Small intestine (tissue), 7 donors: ENCODE data around the gene MAMDC4. TPM values are rescaled to one million over a fixed set of nuclear protein-coding genes. Genes with fewer than 3 reads are reported as not detected.

Experiments used
- DNase-seq, 2 donors: peaks; one replicate each; pipeline versions ENCODE4 v3.0.0 to v3.0.0-alpha.2; 2013
- FAIRE-seq: peaks from 2 replicates; lab custom pipeline; 2012; peaks lifted over from hg19 to GRCh38; lab: Jason Lieb, UNC
- H3K27ac ChIP-seq, 3 donors: one replicate each; pipeline ENCODE4 v1.5.1; 2013; ENCODE audit warnings: low read length in 2 of 3, mild to moderate bottlenecking in 2 of 3, control low read depth in 1 of 3, inconsistent platforms in 1 of 3, low read depth in 1 of 3, moderate library complexity in 1 of 3
- H3K27me3 ChIP-seq, 3 donors: one replicate each; pipeline ENCODE4 v1.6.1; 2013; ENCODE audit warnings: low read length in 3 of 3, inconsistent platforms in 1 of 3; ENCODE audit not compliant: control insufficient read depth in 3 of 3, insufficient read depth in 3 of 3
- H3K36me3 ChIP-seq, 3 donors: one replicate each; pipeline ENCODE4 v1.6.1; 2013; ENCODE audit warnings: low read length in 3 of 3, inconsistent platforms in 1 of 3, low read depth in 1 of 3, mild to moderate bottlenecking in 1 of 3, moderate library complexity in 1 of 3; ENCODE audit not compliant: control insufficient read depth in 3 of 3, insufficient read depth in 2 of 3
- H3K4me1 ChIP-seq, 3 donors: one replicate each; pipeline ENCODE4 v1.6.1; 2013; ENCODE audit warnings: low read length in 2 of 3, inconsistent platforms in 1 of 3, low read depth in 1 of 3, mild to moderate bottlenecking in 1 of 3, moderate library complexity in 1 of 3; ENCODE audit not compliant: control insufficient read depth in 3 of 3, insufficient read depth in 2 of 3
- H3K4me3 ChIP-seq, 3 donors: one replicate each; pipeline ENCODE4 v1.5.1; 2013; ENCODE audit warnings: low read length in 3 of 3, control low read depth in 1 of 3, inconsistent platforms in 1 of 3, low read depth in 1 of 3, mild to moderate bottlenecking in 1 of 3, moderate library complexity in 1 of 3
- H3K9me3 ChIP-seq, 2 donors: one replicate each; pipeline ENCODE4 v1.6.1; 2013; ENCODE audit warnings: low read depth in 1 of 2, low read length in 1 of 2; ENCODE audit not compliant: control insufficient read depth in 2 of 2, insufficient read depth in 1 of 2
- WGBS, 3 donors: extraction: QIAGEN DNeasy Blood & Tissue Kit; methylation state at CpG; one replicate each; pipeline ENCODE4 v1.1.7; 2013; 5-methylcytosine and 5-hydroxymethylcytosine counted together
- polyA plus RNA-seq, 4 donors: library from polyadenylated mRNA; stranded (reverse) in 3 of 4; unstranded in 1 of 4; fragments of 200-250 nt in 3 of 4; fragments of 120-200 nt in 1 of 4; gene quantifications; one replicate each; pipeline versions ENCODE4 v1.2.1 to v1.2.3, GENCODE V29; 2013
- donor health status: healthy with polysubstance abuse.
- donor health status: control.
- donor health status: control.
- donor health status: Bipolar disorder and iron deficiency.
- donor health status: healthy.

MAMDC4 gene
- polyA plus RNA-seq, 4 donors = 4.6 to 1,156 (median 8.9) TPM

DNA sequence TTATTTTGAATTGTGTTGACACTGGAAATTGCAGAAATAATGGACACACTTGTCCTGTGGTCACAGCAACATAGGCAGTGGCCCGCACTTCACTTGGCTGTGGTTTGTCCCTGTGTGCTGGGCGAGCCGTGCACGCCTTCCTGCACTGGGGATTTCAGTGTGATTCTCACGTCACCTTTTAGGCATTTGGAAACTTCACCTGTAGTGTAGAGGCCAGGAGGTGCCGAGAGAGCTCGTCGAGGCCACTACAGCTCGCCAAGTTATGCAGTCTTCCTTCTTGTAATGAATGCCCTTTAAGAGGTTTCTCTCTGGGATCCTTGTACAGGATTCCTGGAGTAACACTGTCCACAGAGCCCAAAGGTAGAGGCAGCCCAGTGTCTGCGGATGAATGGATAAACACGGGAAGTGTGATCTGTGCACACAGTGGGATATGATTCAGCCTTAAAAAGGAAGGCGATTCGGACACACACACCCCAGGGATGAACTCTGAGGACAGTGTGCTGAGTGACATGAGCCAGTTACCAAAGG is 48.9 kb downstream of the MAMDC4 start:
- no peaks in the 10 kb centered on the region for H3K9me3 ChIP-seq
- H3K4me3 ChIP-seq = no peak overlapping the region
- H3K27me3 ChIP-seq = no peaks in the 10 kb centered on the region
- H3K27ac ChIP-seq = peak overlapping the region; percentile 85 to 98 (median 94)
- no peak for DNase-seq
- 68 to 74% (median 70%) methylated on average over 13 of the region's 13 CpGs for WGBS, 3 donors
- H3K36me3 ChIP-seq = peaks cover 0 to 74% (median 0%) of the 10 kb centered on the region in 3 donors
- H3K4me1 ChIP-seq = peaks cover 3 to 36% (median 9%) of the 10 kb centered on the region in 3 donors
- no peak for FAIRE-seq

DNA sequence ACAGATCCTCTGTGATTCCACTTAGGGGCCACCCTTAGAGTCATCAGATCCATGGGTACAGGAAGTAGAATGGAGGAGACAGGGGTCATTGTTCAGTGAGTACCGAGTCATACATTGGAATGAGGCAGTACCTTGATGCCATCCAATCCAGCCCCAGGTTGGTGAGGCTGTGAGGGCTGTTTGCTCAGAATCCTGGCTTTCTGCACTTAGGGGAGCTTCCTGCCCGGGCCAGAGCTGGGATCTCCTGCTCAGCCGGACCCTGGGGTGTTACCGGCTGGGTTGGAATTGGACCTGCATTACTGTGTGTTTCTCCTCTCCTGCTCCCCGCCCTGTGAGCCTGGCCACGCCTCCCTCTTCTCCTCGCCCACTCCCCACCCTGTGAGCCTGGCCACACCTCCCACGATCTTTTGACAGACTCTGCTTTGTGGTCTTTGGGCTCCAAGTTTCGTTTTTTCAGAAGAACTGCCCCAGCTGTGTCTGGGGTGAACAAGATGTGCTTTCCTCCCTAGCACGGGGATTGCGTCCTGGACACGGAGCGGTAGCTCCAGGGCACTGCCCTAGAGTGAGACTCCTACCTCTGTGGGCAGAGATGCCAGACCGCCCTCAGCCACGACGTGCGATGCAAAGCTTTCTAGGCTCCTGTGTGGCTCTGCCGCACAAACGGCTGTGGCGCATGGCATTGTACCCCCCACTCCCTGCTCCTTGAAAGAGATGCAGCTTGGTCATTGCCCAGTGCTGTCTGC is 49.5 kb downstream of the MAMDC4 start:
- Histone ChIP-seq H3K9me3 (no peaks in the 10 kb centered on the region), H3K4me1 (peaks cover 3 to 36% (median 9%) of the 10 kb centered on the region in 3 donors), H3K4me3 (peak overlapping the region in 1 of 3 donors; percentile 7), H3K36me3 (peaks cover 0 to 76% (median 0%) of the 10 kb centered on the region in 3 donors), H3K27ac (peak overlapping the region; percentile 85 to 98 (median 94)), H3K27me3 (no peaks in the 10 kb centered on the region)
- DNase-seq (peak; percentile 75 to 80), FAIRE-seq (no peak)
- WGBS, 3 donors = 14 to 26% (median 25%) methylated on average over 19 to 20 of the region's 20 CpGs

DNA sequence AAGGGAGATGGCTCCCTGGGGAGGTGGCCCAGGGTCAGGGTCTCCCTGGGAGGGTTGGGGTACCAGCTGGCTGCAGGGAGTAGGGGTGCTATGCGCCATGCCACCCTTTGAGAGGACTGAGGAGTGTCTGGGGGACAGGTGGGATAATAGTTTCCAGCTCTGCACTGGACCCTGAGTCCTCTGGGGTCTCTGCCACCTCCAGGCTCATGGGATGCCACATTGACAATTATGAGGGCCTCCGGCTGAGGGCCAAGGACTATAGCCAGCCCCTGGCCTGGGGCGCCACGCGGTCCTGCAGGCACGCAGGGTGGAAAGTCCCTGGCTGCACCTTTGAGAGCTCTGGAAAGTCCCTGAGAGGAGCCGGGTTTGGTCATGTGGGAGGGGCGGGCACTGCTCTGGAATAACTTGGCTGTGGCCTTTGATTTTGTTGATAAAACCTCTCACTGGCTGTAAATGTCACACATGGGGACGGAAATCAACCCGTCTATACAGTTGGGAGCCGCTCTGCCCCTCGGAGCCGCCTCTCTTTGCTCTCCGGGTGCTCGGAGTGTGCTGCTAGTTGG is 50.2 kb downstream of the MAMDC4 start:
- FAIRE-seq = no peak
- H3K27me3 ChIP-seq = no peaks in the 10 kb centered on the region
- H3K9me3 ChIP-seq = no peaks in the 10 kb centered on the region
- peak overlapping the region; percentile 85 to 98 (median 94) for H3K27ac ChIP-seq
- peaks cover 3 to 36% (median 9%) of the 10 kb centered on the region in 3 donors for H3K4me1 ChIP-seq
- peaks cover 0 to 79% (median 2%) of the 10 kb centered on the region in 3 donors for H3K36me3 ChIP-seq
- DNase-seq = peak; percentile 90 to 94
- WGBS, 3 donors = 7 to 18% (median 9%) methylated on average over 15 of the region's 15 CpGs
- H3K4me3 ChIP-seq = peak overlapping the region in 1 of 3 donors; percentile 7

DNA sequence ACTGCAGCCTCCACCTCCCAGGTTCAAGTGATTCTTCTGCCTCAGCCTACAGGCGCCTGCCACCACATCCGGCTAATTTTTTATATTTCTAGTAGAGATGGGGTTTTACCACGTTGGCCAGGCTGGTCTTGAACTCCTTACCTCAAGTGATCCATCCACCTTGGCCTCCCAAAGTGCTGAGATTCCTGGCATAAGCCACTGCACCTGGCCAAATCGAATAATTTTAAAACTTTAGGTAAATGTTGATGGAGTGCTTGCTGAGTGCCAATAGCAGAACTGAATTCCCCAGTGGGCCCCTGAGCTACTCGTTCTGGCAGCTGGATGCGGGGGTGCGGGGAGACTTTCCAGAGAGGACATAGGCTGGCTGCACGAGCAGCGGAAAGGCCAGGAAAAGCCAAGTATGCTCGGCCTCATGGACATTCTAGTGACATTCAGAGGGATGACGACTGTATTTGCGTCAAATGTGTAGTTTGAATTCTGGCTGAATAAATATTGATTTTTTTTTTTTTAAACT is 51.0 kb downstream of the MAMDC4 start:
- Histone ChIP-seq H3K4me3 (no peak overlapping the region), H3K27me3 (no peaks in the 10 kb centered on the region), H3K4me1 (peaks cover under 1 to 36% (median 9%) of the 10 kb centered on the region in 3 donors), H3K27ac (peak overlapping the region; percentile 85 to 94 (median 88)), H3K36me3 (peaks cover under 1 to 84% (median 3%) of the 10 kb centered on the region in 3 donors), H3K9me3 (no peaks in the 10 kb centered on the region)
- DNase-seq (peak; percentile 15 to 36), FAIRE-seq (no peak)
- WGBS, 3 donors = 58 to 64% (median 61%) methylated on average over 12 of the region's 12 CpGs

DNA sequence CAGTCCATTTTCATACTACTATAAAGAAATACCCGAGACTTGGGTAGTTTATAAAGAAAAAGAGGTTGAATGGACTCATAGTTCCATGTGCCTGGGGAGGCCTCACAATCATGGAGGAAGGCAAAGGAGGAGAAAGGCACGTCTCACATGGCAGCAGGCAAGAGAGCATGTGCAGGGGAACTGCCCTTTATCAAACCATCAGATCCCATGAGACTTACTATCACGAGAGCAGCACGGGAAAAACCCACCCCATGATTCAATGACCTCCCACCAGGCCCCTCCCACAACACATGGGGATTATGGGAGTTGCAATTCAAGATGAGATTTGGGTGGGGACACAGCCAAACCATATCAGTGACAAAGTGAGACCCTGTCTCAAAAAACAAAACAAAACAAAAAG is 54.1 kb downstream of the MAMDC4 start:
- H3K36me3 ChIP-seq = peaks cover 5 to 82% (median 8%) of the 10 kb centered on the region in 3 donors

DNA sequence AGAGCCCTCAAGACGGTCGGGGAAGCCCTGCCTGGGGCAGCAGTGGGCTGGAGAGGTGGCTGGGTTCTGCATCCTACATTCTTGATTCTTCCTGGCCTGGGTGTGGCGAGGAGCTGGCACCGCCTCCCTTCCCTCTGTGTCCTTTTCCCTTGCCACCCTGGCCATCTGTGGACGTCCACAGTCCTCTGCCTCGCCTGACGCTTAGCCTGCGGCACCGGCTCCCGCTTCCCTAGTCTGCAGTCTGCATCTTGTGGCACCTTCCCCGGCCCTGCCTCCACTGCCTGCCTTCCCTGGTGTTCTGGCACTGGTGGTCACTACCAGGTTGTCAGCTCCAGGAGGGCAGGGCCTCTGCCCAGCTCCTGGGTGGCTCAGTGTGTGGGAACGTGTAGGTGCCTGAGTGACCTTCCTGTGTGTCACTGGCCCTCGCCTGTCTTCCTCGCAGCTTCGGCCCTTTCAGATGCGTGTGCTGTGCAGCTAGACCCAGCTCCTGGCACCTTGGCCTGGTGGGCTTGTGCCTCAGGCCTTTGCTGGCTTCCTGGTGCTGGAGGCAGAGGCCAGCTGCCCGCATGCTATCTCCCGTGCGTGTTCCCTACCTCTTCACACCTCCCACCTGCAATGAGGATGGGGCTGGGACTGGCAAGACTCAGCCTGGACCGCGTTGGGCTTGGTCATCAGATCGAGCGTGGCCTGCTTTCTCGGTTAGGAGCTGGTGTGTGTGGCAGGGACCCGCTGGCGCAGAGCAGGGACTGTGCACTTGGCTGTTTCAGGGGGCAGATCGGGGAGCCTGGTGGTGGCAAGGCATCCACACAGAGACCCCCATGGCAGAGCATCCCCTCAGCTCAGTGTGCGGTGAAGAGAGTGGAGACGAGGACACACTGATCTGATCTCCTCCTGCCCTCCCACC is 55.1 kb downstream of the MAMDC4 start:
- H3K27ac ChIP-seq = no peak overlapping the region
- peaks cover 0 to 12% (median 3%) of the 10 kb centered on the region in 3 donors for H3K4me1 ChIP-seq
- no peak overlapping the region for H3K4me3 ChIP-seq
- DNase-seq (no peak), FAIRE-seq (no peak)
- peaks cover 5 to 78% (median 8%) of the 10 kb centered on the region in 3 donors for H3K36me3 ChIP-seq
- H3K9me3 ChIP-seq = no peaks in the 10 kb centered on the region
- no peaks in the 10 kb centered on the region for H3K27me3 ChIP-seq
- WGBS, 3 donors = 94 to 96% (median 95%) methylated on average over 29 of the region's 29 CpGs

More for the DNA sequence above, 54.1 kb downstream of the MAMDC4 start:
- 66 to 80% (median 75%) methylated on average over 4 of the region's 4 CpGs for WGBS, 3 donors
- Histone ChIP-seq H3K4me3 (no peak overlapping the region), H3K4me1 (peaks cover 0 to 22% (median 9%) of the 10 kb centered on the region in 3 donors), H3K27ac (no peak overlapping the region), H3K27me3 (no peaks in the 10 kb centered on the region), H3K9me3 (no peaks in the 10 kb centered on the region)
- no peak for DNase-seq
- no peak for FAIRE-seq
